NB4 (cell line): Measurements from ENCODE around the gene MAP3K20.

ENCODE experiments used
- CTCF ChIP-seq: IDR thresholded peaks from one replicate; pipeline ENCODE4 v1.5.1; 2012; ENCODE audit warnings: low read depth, low read length
- POLR2A ChIP-seq: IDR thresholded peaks from 2 replicates; pipeline ENCODE4 v1.6.1; 2011; ENCODE audit warnings: mild to moderate bottlenecking; ENCODE audit not compliant: insufficient read length; ENCODE audit errors: extremely low read depth

DNA sequence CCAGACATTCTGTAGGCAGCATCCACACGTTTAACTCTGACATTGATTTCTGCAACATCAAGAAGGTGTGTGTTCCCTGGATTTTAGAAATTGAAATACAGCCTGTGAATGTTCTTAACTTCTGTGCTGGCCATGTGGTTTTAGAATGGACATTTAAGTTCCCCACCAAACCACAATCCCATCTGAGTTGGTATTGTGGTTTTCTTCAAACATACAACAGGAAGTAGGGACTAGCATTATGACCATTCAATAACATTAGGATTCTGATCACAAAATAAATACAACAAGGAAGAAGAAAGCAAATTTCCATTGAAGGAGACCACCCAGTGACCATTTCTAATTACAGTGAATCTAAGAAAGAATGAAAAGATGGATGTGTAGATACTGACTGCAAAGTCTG lies 51.2 kb downstream of the MAP3K20 start:
- TF ChIP-seq POLR2A (no peak), CTCF (no peak)
